K562 (cell line): Measurements from ENCODE around the gene CST8. TPM values are rescaled to one million over a fixed set of nuclear protein-coding genes. Genes with fewer than 3 reads are reported as not detected.

ENCODE experiments used
- ATAC-seq: fragments of 200-7000 bp; cut with Tn5 transposase; 3 replicates; pipeline ENCODE4 v1.9.1; 2020; ENCODE audit warnings: moderate library complexity
- BruUV-seq: library from RNA; stranded (reverse); fragments of 400-500 nt; replicated peaks from 2 replicates; lab custom pipeline; 2021; lab: Mats Ljungman, UMichigan
- CTCF ChIA-PET: fragments of 300-600 bp; formaldehyde crosslinking; extraction: SDS; loops from one replicate; lab custom pipeline; 2021; ENCODE audit warnings: low intra/inter-chr PET ratio; lab: Yijun Ruan, JAX
- POLR2A ChIA-PET: fragments of 300-600, 350-650 bp; sonication (Branson Sonifier 250); formaldehyde crosslinking; extraction: SDS; loops from one replicate; lab custom pipeline; 2021; ENCODE audit warnings: antibody characterized with exemption, inconsistent platforms; lab: Yijun Ruan, JAX
- DNase-seq, 4 experiments: peaks; one replicate each; pipeline versions ENCODE4 v3.0.0 to v3.0.0-alpha.2; 2011 to 2018; ENCODE audit warnings: low spot score in 3 of 4, mixed read lengths in 3 of 4; ENCODE audit errors: extremely low read depth in 1 of 4
- FAIRE-seq: peaks from 2 replicates; lab custom pipeline; 2011; peaks lifted over from hg19 to GRCh38; lab: Jason Lieb, UNC
- H2AFZ ChIP-seq: 2 replicates; pipeline ENCODE4 v1.6.0; 2011; ENCODE audit warnings: low read depth, low read length, control low read depth, inconsistent platforms
- H3K27ac ChIP-seq: fragments of 200-600 bp; 3 replicates; pipeline ENCODE4 v1.8.0; 2011; ENCODE audit warnings: low read depth, mild to moderate bottlenecking, control low read depth, inconsistent platforms, low read length, moderate library complexity, mixed read lengths; ENCODE audit errors: extremely low read depth
- H3K27me3 ChIP-seq, 2 experiments: fragments of 300-600 bp in 1 of 2; 2 replicates in 1 of 2; 3 replicates in 1 of 2; pipeline versions ENCODE4 v1.6.0 to v1.8.0; 2011; ENCODE audit warnings: inconsistent platforms in 2 of 2, low read length in 2 of 2, mild to moderate bottlenecking in 1 of 2, mixed read lengths in 1 of 2, moderate library complexity in 1 of 2; ENCODE audit not compliant: control insufficient read depth in 2 of 2, insufficient read depth in 2 of 2
- H3K36me3 ChIP-seq: fragments of 300-600 bp; 3 replicates; pipeline ENCODE4 v1.8.0; 2011; ENCODE audit warnings: mild to moderate bottlenecking, low read length, inconsistent platforms; ENCODE audit not compliant: control insufficient read depth, insufficient read depth
- H3K4me1 ChIP-seq, 2 experiments: fragments of 200-600 bp in 1 of 2; replicated peaks in 1 of 2; 2 replicates in 1 of 2; 3 replicates in 1 of 2; pipeline versions ENCODE4 v1.5.1 to v1.8.0; 2011; ENCODE audit warnings: inconsistent platforms in 2 of 2, low read length in 2 of 2, mild to moderate bottlenecking in 1 of 2, mixed read lengths in 1 of 2, moderate library complexity in 1 of 2; ENCODE audit not compliant: control insufficient read depth in 2 of 2, insufficient read depth in 2 of 2
- H3K4me2 ChIP-seq: 2 replicates; pipeline ENCODE4 v1.6.1; 2011; ENCODE audit warnings: low read length, control low read depth, inconsistent platforms, mixed read lengths; ENCODE audit not compliant: insufficient read depth
- H3K4me3 ChIP-seq: fragments of 200-600 bp; sonication (generic), shearing (Covaris generic); 2 replicates; pipeline ENCODE4 v1.5.1; 2016; ENCODE audit warnings: control low read depth, inconsistent platforms
- H3K79me2 ChIP-seq: fragments of 200-600 bp; 3 replicates; pipeline ENCODE4 v1.8.0; 2011; ENCODE audit warnings: low read length, inconsistent platforms; ENCODE audit not compliant: control insufficient read depth, insufficient read depth
- H3K9ac ChIP-seq, 2 experiments: 2 replicates each; pipeline versions ENCODE4 v1.6.0 to v1.6.1; 2011; ENCODE audit warnings: low read depth in 2 of 2, low read length in 2 of 2, control low read depth in 1 of 2, inconsistent platforms in 1 of 2, mild to moderate bottlenecking in 1 of 2, mixed read lengths in 1 of 2; ENCODE audit not compliant: insufficient read depth in 1 of 2
- H3K9me1 ChIP-seq: one replicate; pipeline ENCODE4 v1.6.0; 2011; ENCODE audit warnings: inconsistent platforms, mild to moderate bottlenecking, low read length, moderate library complexity; ENCODE audit not compliant: control insufficient read depth, insufficient read depth
- H3K9me3 ChIP-seq: replicated peaks from 2 replicates; pipeline ENCODE4 v1.5.1; 2011; ENCODE audit warnings: low read depth, low read length, inconsistent platforms; ENCODE audit not compliant: control insufficient read depth, insufficient read depth
- H4K20me1 ChIP-seq: replicated peaks from 2 replicates; pipeline ENCODE4 v1.6.1; 2011; ENCODE audit warnings: low read length, inconsistent platforms, mixed read lengths; ENCODE audit not compliant: control insufficient read depth, insufficient read depth
- CBFA2T3 ChIP-seq: fragments of 450-650 bp; IDR thresholded peaks from 2 replicates; pipeline ENCODE4 v1.6.1; 2017
- CTBP1 ChIP-seq: fragments of 450-650 bp; IDR thresholded peaks from 2 replicates; pipeline ENCODE4 v1.6.1; 2016; ENCODE audit warnings: borderline replicate concordance
- ETV1 ChIP-seq: fragments of 450-650 bp; conservative IDR thresholded peaks from 2 replicates; pipeline ENCODE4 v1.6.1; 2016; ENCODE audit warnings: missing genetic modification characterization, control low read depth, low read depth, missing compliant biosample characterization
- ETV5 ChIP-seq: sonication (generic); formaldehyde crosslinking; IDR thresholded peaks from 2 replicates; pipeline ENCODE4 v1.4.0; 2020; ENCODE audit warnings: low read depth, mild to moderate bottlenecking, missing genetic modification reagents
- HNRNPUL1 ChIP-seq: fragments of 200-400 bp; formaldehyde crosslinking; IDR thresholded peaks from 2 replicates; pipeline ENCODE4 v1.6.1; 2017; ENCODE audit warnings: low read length
- IFI16 ChIP-seq: fragments of 250-450 bp; sonication (Bioruptor Pico); IDR thresholded peaks from 2 replicates; pipeline ENCODE4 v2.1.2; 2022; ENCODE audit warnings: mild to moderate bottlenecking, inconsistent platforms
- KDM1A ChIP-seq, 2 experiments: fragments of 450-650 bp; IDR thresholded peaks; 2 replicates each; pipeline ENCODE4 v1.6.1; 2016; ENCODE audit warnings: mild to moderate bottlenecking in 2 of 2
- MCM7 ChIP-seq, 2 experiments: fragments of 450-650 bp; IDR thresholded peaks; 2 replicates each; pipeline ENCODE4 v1.6.1; 2016 to 2018
- MECOM ChIP-seq: fragments of 250-450 bp; sonication (Bioruptor Pico); IDR thresholded peaks from 2 replicates; pipeline ENCODE4 v1.8.0; 2022; ENCODE audit warnings: inconsistent platforms
- MEF2A ChIP-seq: IDR thresholded peaks from 2 replicates; pipeline ENCODE4 v1.6.1; 2011; ENCODE audit warnings: low read depth, mild to moderate bottlenecking, low read length, moderate library complexity; ENCODE audit not compliant: control insufficient read depth
- NCOA1 ChIP-seq: fragments of 450-650 bp; IDR thresholded peaks from 2 replicates; pipeline ENCODE4 v1.6.1; 2016; ENCODE audit warnings: low read depth
- NFYB ChIP-seq: IDR thresholded peaks from 2 replicates; pipeline ENCODE4 v1.6.1; 2011; ENCODE audit warnings: mild to moderate bottlenecking, moderate library complexity; ENCODE audit not compliant: insufficient read length; ENCODE audit errors: extremely low read depth
- NR0B1 ChIP-seq: fragments of 450-650 bp; IDR thresholded peaks from one replicate; pipeline ENCODE4 v1.6.1; 2018; ENCODE audit warnings: mild to moderate bottlenecking, moderate library complexity; ENCODE audit not compliant: partially characterized antibody
- POLR3A ChIP-seq: IDR thresholded peaks from 2 replicates; pipeline ENCODE4 v1.6.1; 2011; ENCODE audit warnings: borderline replicate concordance, mild to moderate bottlenecking, moderate library complexity; ENCODE audit not compliant: insufficient read length, insufficient read depth; ENCODE audit errors: extremely low read depth
- SMAD4 ChIP-seq: fragments of 250-450 bp; sonication (Bioruptor Pico); conservative IDR thresholded peaks from 2 replicates; pipeline ENCODE4 v1.8.0; 2021; ENCODE audit warnings: inconsistent platforms, mild to moderate bottlenecking, moderate library complexity
- TAL1 ChIP-seq: fragments of 450-650 bp; IDR thresholded peaks from 2 replicates; pipeline ENCODE4 v1.6.1; 2016; ENCODE audit warnings: mild to moderate bottlenecking
- U2AF1 ChIP-seq: fragments of 200-400 bp; formaldehyde crosslinking; optimal IDR thresholded peaks from 2 replicates; pipeline ENCODE3; 2017; ENCODE audit warnings: mild to moderate bottlenecking, low read depth, low read length, moderate library complexity
- ZBTB8A ChIP-seq: fragments of 450-650 bp; IDR thresholded peaks from 2 replicates; pipeline ENCODE4 v1.6.1; 2018; ENCODE audit warnings: mild to moderate bottlenecking, moderate library complexity; ENCODE audit not compliant: partially characterized antibody
- ZNF512 ChIP-seq: IDR thresholded peaks from 2 replicates; pipeline ENCODE4 v1.6.1; 2016; ENCODE audit warnings: missing genetic modification characterization, missing compliant biosample characterization
- ZNF695 ChIP-seq: fragments of 450-650 bp; formaldehyde crosslinking; IDR thresholded peaks from 2 replicates; pipeline ENCODE4 v1.4.0; 2020; ENCODE audit warnings: mild to moderate bottlenecking, moderate library complexity
- WGBS: fragments of 100-300 bp; shearing (Covaris generic); methylation state at CpG from one replicate; pipeline ENCODE4 v1.1.6; 2016; ENCODE audit warnings: low coverage, mixed read lengths; ENCODE audit not compliant: insufficient coverage; ENCODE audit errors: missing lambda C conversion rate; 5-methylcytosine and 5-hydroxymethylcytosine counted together
- in situ Hi-C: fragments of 300-500 bp; cut with MboI; formaldehyde crosslinking; loops from 4 replicates; pipeline ENCODE4 v1.15.0; 2018; ENCODE audit warnings: inconsistent platforms, mixed read lengths
- intact Hi-C: fragments of 100-400 bp; cut with micrococcal nuclease; formaldehyde crosslinking; loops from 2 replicates; pipeline ENCODE4 v1.14.2; 2022
- polyA plus RNA-seq, 8 experiments: library from polyadenylated mRNA; depleted of rRNA in 4 of 8; stranded (reverse) in 5 of 8; unstranded in 3 of 8; fragments of >200 nt; fragmentation: Nextera tagmentation in 2 of 8; fragmentation: Illumina TruSeq in 1 of 8; extraction: Ambion mirVana in 2 of 8; extraction: Trizol in 1 of 8; gene quantifications; 2 replicates each; pipeline versions ENCODE4 v1.2.1 to v1.2.3, GENCODE V29; 2011 to 2014; ENCODE audit warnings: inconsistent platforms in 1 of 8, missing spikeins in 1 of 8
- total RNA-seq, 7 experiments: library from RNA; depleted of rRNA in 6 of 7; stranded (reverse); fragments of >200 nt in 6 of 7; fragmentation: Illumina TruSeq in 2 of 7; extraction: Trizol in 2 of 7; gene quantifications; 2 replicates each; pipeline versions ENCODE4 v1.2.1 to v1.2.3, GENCODE V29; 2011 to 2021; ENCODE audit warnings: low replicate concordance in 1 of 7
- TF ChIP-seq, protein P1 (sequence below): conservative IDR thresholded peaks from 2 replicates; pipeline ENCODE4 v1.6.1; 2011; ENCODE audit warnings: low read depth, mild to moderate bottlenecking, low read length; ENCODE audit not compliant: control insufficient read depth

Gene CST8
- total and polyA plus RNA-seq, 9 of the 15 experiments (the other 6 are each of a cell fraction or from before 2014, with no cell fraction given) = not detected

- POLR2A ChIA-PET = interaction anchor here (0.6 kb wide), 2 partner anchors 43 to 749 kb away, joined by 3 to 4 read pairs; no protein-coding TSS in a partner anchor
- 0% methylated on average over 8 of the region's 8 CpGs for WGBS
- peaks cover 0 to 7% of the 10 kb centered on the region in 2 experiments; a peak in 1 of 5 replicates for H3K27me3 ChIP-seq
- H2AFZ ChIP-seq = no peak overlapping the region
- H3K9me3 ChIP-seq = no peaks in the 10 kb centered on the region
- in situ Hi-C loops (no loop called here), intact Hi-C loops (loop anchor here (1.0 kb wide), 1 partner anchor 164 kb away; no protein-coding TSS in a partner anchor)
- H3K4me2 ChIP-seq = no peak overlapping the region
- BruUV-seq = no TSS peak
- H4K20me1 ChIP-seq = no peaks in the 10 kb centered on the region
- H3K27ac ChIP-seq = no peak overlapping the region
- H3K9ac ChIP-seq = no peak overlapping the region
- no peaks in the 10 kb centered on the region for H3K9me1 ChIP-seq
- H3K36me3 ChIP-seq = no peaks in the 10 kb centered on the region
- ATAC-seq (peak; percentile 90), DNase-seq (peak; percentile 69 to 77 (median 70)), FAIRE-seq (peak; percentile 84)
- H3K4me3 ChIP-seq = no peak overlapping the region
- H3K79me2 ChIP-seq = no peaks in the 10 kb centered on the region
- CTCF ChIA-PET = interaction anchor here (3.1 kb wide), 1 partner anchor 165 kb away, joined by 25 read pairs; the partner anchor contains the start of gene CST9
- 0 out of 5 replicates have a peak, but pooled peaks cover 0 to under 1% of the 10 kb centered on the region in 2 experiments for H3K4me1 ChIP-seq
- TF ChIP-seq ZNF695 (CRISPR knock-in tag) (no peak), SMAD4 (no peak), ZNF512 (tag) (no peak), MECOM (no peak), NFYB (no peak), TAL1 (no peak), CTBP1 (peak; percentile 36; the same call in 1 of the 2 replicates), IFI16 (CRISPR knock-in tag) (no peak), CBFA2T3 (no peak), ETV5 (no peak), ETV1 (tag) (no peak), HNRNPUL1 (no peak), MEF2A (no peak), NCOA1 (no peak), ZBTB8A (no peak), NR0B1 (no peak), MCM7 (IDR thresholded peaks at IDR 0.05) (no peak), U2AF1 (no peak), POLR3A (no peak), KDM1A (IDR thresholded peaks at IDR 0.05) (no peak)
- TF ChIP-seq, protein P1, sequence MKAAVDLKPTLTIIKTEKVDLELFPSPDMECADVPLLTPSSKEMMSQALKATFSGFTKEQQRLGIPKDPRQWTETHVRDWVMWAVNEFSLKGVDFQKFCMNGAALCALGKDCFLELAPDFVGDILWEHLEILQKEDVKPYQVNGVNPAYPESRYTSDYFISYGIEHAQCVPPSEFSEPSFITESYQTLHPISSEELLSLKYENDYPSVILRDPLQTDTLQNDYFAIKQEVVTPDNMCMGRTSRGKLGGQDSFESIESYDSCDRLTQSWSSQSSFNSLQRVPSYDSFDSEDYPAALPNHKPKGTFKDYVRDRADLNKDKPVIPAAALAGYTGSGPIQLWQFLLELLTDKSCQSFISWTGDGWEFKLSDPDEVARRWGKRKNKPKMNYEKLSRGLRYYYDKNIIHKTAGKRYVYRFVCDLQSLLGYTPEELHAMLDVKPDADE = no peak
Observed at GRCh38 chr20:23441850-23442313, 49.0 kb upstream of the CST8 start.
